Measurements from ENCODE around the gene FABP7.

Gene FABP7

GRCh38 chr6:122758927-122759334 is 20.6 kb upstream of the FABP7 start:
- FAIRE-seq, result no peak
- no peak for TF ChIP-seq CTCF (IDR thresholded peaks at IDR 0.05; ENCODE audit: insufficient read depth, missing control alignments)
- no peak for DNase-seq (ENCODE audit: insufficient read length, low spot score)

GRCh38 chr6:122760330-122760729 is 19.2 kb upstream of the FABP7 start:
- no peak for TF ChIP-seq CTCF (IDR thresholded peaks at IDR 0.05; ENCODE audit: insufficient read depth, missing control alignments)
- DNase-seq (ENCODE audit: insufficient read length, low spot score) (no peak), FAIRE-seq (no peak)

GRCh38 chr6:122766256-122766655 is 13.3 kb upstream of the FABP7 start:
- no peak for FAIRE-seq
- no peak for TF ChIP-seq CTCF (IDR thresholded peaks at IDR 0.05; ENCODE audit: insufficient read depth, missing control alignments)

GRCh38 chr6:122770835-122771601 is 8.5 kb upstream of the FABP7 start:
- DNase-seq (ENCODE audit: insufficient read length, low spot score) (no peak), FAIRE-seq (peak; percentile 94)
- TF ChIP-seq CTCF (IDR thresholded peaks at IDR 0.05; ENCODE audit: insufficient read depth, missing control alignments), result no peak

More at GRCh38 chr6:122766256-122766655, 13.3 kb upstream of the FABP7 start:
- DNase-seq (ENCODE audit: insufficient read length, low spot score), result no peak

- DNase-seq (ENCODE audit: insufficient read length, low spot score), result no peak
These were observed 6.6 kb upstream of the FABP7 start for GRCh38 chr6:122772724-122773415.

GRCh38 chr6:122775975-122776374 is 3.5 kb upstream of the FABP7 start:
- no peak for DNase-seq (ENCODE audit: insufficient read length, low spot score)
- no peak for TF ChIP-seq CTCF (IDR thresholded peaks at IDR 0.05; ENCODE audit: insufficient read depth, missing control alignments)
- no peak for FAIRE-seq

More at GRCh38 chr6:122772724-122773415, 6.6 kb upstream of the FABP7 start:
- no peak for FAIRE-seq
- TF ChIP-seq CTCF (IDR thresholded peaks at IDR 0.05; ENCODE audit: insufficient read depth, missing control alignments), result no peak

- no peak for FAIRE-seq
- no peak for TF ChIP-seq CTCF (IDR thresholded peaks at IDR 0.05; ENCODE audit: insufficient read depth, missing control alignments)
- no peak for DNase-seq (ENCODE audit: insufficient read length, low spot score)
These were observed 1.2 kb upstream of the FABP7 start for GRCh38 chr6:122778302-122778701.

All from D721Med (cell line).